Measurements from ENCODE around the gene IL18. TPM values are rescaled to one million over a fixed set of nuclear protein-coding genes. Genes with fewer than 3 reads are reported as not detected.
"Not testable (repeated sequence)": the region's sequence is repeated elsewhere in the genome, so short reads cannot be mapped to it uniquely, and the experiment has no call there.

Gene IL18
- total and polyA plus RNA-seq, 8 donors, result 4.7 to 58.2 (median 20.1) TPM

DNA sequence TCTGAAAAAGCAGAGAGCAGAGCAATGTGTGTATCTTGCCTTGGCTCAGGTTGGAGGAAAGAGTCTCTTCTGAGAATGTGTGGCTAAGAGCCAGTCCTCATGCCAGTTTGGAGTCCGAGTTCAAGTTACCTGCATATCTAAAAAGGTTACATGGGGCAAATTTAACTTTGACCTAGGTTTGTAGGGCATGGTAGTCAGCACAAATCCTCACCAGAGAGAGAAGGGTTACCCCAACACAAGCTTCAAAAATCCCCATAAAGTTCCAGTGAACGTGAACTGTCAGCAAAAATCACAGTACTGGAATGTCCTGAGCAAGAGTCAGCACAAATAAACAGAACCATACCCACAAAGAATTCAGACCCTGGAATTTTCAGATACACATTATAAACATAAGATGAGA is 63.4 kb downstream of the IL18 start:
- DNase-seq, result no peak
- intact Hi-C loops (cut with DNase I; ENCODE audit: low total_unique reads), result no loop called here

DNA sequence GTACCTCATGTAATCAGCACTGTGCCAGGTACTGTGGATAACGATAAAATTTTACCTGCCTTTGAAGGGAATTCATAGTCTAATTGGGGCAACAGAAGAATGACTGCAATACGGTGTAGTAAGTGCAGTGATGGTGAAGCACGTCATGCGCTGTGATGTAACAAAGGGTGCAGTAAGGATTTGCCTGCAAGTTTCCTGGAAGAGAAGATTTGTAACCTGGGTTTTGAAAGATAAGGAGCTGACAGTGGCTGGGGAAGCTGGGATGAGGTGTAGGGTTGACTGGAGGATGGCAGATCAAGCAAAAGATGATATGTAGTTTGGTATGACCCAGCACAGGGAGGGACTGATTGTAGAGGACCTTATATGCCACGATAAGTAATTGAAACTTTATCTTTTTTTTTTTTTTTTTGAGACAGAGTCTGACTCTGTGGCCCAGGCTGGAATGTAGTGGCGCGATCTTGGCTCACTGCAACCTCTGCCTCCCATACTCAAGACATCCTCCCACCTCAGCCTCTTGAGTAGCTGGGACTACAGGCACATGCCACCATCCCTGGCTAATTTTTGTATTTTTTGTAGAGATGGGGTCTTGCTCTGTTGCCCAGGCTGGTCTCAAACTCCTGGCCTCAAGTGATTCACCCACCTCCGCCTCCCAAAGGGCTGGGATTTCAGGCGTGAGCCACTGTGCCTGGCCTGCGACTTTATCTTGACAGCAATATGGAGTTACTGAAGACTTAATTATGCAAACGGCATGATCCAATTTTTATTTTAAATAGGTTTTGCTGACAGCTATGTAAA is 66.0 kb downstream of the IL18 start:
- intact Hi-C loops (cut with DNase I; ENCODE audit: low total_unique reads), result no loop called here
- H3K27me3 ChIP-seq, result no peaks in the 10 kb centered on the region
- no peak for DNase-seq
- H3K36me3 ChIP-seq, result peaks cover 12 to 61% (median 58%) of the 10 kb centered on the region in 4 donors
- no peak overlapping the region for H3K27ac ChIP-seq
- peaks cover 0 to 9% (median 0%) of the 10 kb centered on the region in 4 donors for H3K4me1 ChIP-seq
- H3K9me3 ChIP-seq, result no peaks in the 10 kb centered on the region
- no peak overlapping the region for H3K4me3 ChIP-seq
- WGBS, 5 donors, result 92 to 94% (median 92%) methylated on average over 11 of the region's 11 CpGs
- TF ChIP-seq EP300 (IDR thresholded peaks at IDR 0.05), result no peak
- no peak for TF ChIP-seq POLR2AphosphoS5 (IDR thresholded peaks at IDR 0.05)
- TF ChIP-seq, protein P1, sequence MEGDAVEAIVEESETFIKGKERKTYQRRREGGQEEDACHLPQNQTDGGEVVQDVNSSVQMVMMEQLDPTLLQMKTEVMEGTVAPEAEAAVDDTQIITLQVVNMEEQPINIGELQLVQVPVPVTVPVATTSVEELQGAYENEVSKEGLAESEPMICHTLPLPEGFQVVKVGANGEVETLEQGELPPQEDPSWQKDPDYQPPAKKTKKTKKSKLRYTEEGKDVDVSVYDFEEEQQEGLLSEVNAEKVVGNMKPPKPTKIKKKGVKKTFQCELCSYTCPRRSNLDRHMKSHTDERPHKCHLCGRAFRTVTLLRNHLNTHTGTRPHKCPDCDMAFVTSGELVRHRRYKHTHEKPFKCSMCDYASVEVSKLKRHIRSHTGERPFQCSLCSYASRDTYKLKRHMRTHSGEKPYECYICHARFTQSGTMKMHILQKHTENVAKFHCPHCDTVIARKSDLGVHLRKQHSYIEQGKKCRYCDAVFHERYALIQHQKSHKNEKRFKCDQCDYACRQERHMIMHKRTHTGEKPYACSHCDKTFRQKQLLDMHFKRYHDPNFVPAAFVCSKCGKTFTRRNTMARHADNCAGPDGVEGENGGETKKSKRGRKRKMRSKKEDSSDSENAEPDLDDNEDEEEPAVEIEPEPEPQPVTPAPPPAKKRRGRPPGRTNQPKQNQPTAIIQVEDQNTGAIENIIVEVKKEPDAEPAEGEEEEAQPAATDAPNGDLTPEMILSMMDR (IDR thresholded peaks at IDR 0.05), result no peak

More for the DNA sequence above, 63.4 kb downstream of the IL18 start:
- Histone ChIP-seq H3K27ac (no peak overlapping the region), H3K36me3 (peaks cover 0 to 37% (median 33%) of the 10 kb centered on the region in 4 donors), H3K27me3 (no peaks in the 10 kb centered on the region), H3K4me3 (no peak overlapping the region), H3K4me1 (peaks cover 0 to 9% (median 0%) of the 10 kb centered on the region in 4 donors), H3K9me3 (no peaks in the 10 kb centered on the region)
- TF ChIP-seq, protein P1 (IDR thresholded peaks at IDR 0.05), result no peak
- no peak for TF ChIP-seq POLR2A (IDR thresholded peaks at IDR 0.05)
- no peak for TF ChIP-seq EP300 (IDR thresholded peaks at IDR 0.05)
- no peak for TF ChIP-seq POLR2AphosphoS5 (IDR thresholded peaks at IDR 0.05)
- 18 to 48% (median 27%) methylated on average over 2 of the region's 2 CpGs for WGBS, 5 donors

DNA sequence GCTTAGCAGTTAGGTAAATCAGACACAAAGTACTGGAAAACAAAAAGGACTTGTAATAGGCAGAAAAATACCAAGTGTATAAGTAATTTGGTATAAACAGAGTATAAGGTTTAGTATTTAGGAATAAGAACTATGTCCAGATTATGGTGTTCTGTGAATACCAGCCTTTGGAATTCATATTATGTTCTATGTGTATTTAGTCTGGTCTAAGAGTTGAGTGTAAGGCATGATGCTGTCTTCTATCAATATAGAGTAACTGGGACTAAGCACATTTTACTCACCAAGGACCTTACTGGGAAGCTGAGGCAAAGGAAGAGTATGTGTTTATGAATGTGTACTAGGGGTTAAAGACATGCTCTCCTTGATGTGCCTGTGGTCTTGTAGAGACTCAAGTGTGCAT is 67.7 kb downstream of the IL18 start:
- H3K27me3 ChIP-seq, result no peaks in the 10 kb centered on the region
- H3K4me3 ChIP-seq, result no peak overlapping the region
- H3K9me3 ChIP-seq, result no peaks in the 10 kb centered on the region
- intact Hi-C loops (cut with DNase I; ENCODE audit: low total_unique reads), result no loop called here
- DNase-seq, result no peak
- H3K4me1 ChIP-seq, result peaks cover 0 to 9% (median 0%) of the 10 kb centered on the region in 4 donors
- TF ChIP-seq POLR2AphosphoS5 (IDR thresholded peaks at IDR 0.05) (no peak), EP300 (IDR thresholded peaks at IDR 0.05) (no peak), POLR2A (IDR thresholded peaks at IDR 0.05) (no peak)
- TF ChIP-seq, protein P1 (IDR thresholded peaks at IDR 0.05), result no peak
- no peak overlapping the region for H3K27ac ChIP-seq
- peaks cover 22 to 78% (median 76%) of the 10 kb centered on the region in 4 donors for H3K36me3 ChIP-seq

DNA sequence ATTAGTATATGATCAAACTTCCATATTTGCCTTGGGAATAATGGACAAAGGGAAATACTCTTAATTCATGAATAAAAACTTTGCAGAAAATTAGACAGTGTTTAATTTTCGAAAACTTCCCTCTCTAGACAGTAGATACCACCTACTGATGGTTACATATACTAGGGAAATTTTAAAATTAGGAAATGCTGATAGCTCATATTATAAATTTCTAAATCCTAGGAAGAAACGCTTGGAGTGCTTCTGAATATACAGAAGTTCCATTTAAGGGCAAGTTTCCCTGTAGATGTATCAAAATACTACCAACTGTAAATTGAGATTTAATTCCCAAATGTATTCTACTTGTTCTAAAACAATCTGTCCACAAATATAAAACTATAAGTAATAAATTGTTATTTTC is 68.6 kb downstream of the IL18 start:
- intact Hi-C loops (cut with DNase I; ENCODE audit: low total_unique reads); H3K4me1 ChIP-seq; H3K4me3 ChIP-seq; DNase-seq; H3K27me3 ChIP-seq; H3K27ac ChIP-seq; H3K9me3 ChIP-seq: not testable (repeated sequence)
- WGBS, 5 donors, result 90 to 98% (median 95%) methylated on average over 2 of the region's 2 CpGs
- peaks cover 30 to 87% (median 85%) of the 10 kb centered on the region in 4 donors for H3K36me3 ChIP-seq

Small RNAs within 50 kb of the gene (small RNA-seq; reads per million reads assigned to genes)
- 0 to 0.77 (median 0) reads per million in 4 donors for gene MRPS36P4

Other genes starting within 250 kb of the IL18 start
- gene C11orf52, start 245.2 kb downstream of the IL18 start, total RNA-seq, result 10 to 100 TPM in 2 of 5 donors, 1 to 10 TPM in 2, not detected in 1; 3.9 to 18.7 (median 12.5) TPM
- 10 to 100 TPM; 28.0 to 43.4 (median 35.0) TPM for gene C11orf52, start 245.2 kb downstream of the IL18 start, polyA plus RNA-seq
- 100 to 1,000 TPM in 1 of 5 donors, 10 to 100 TPM in 4; 19.1 to 128 (median 60.4) TPM for gene DIXDC1, start 226.8 kb downstream of the IL18 start, total RNA-seq
- 10 to 100 TPM in 2 of 3 donors, 1 to 10 TPM in 1; 6.2 to 15.6 (median 11.3) TPM for gene DIXDC1, start 226.8 kb downstream of the IL18 start, polyA plus RNA-seq
- gene DLAT, start 138.7 kb downstream of the IL18 start, total RNA-seq, result 10 to 100 TPM in 4 of 5 donors, 1 to 10 TPM in 1; 1.2 to 36.5 (median 13.9) TPM
- gene DLAT, start 138.7 kb downstream of the IL18 start, polyA plus RNA-seq, result 10 to 100 TPM; 10.2 to 17.5 (median 14.7) TPM
- 10 to 100 TPM in 1 of 5 donors, 1 to 10 TPM in 1, under 1 TPM in 1, not detected in 2; 0.55 to 12.5 (median 3.3) TPM for gene PIH1D2, start 90.1 kb downstream of the IL18 start, total RNA-seq
- gene PIH1D2, start 90.1 kb downstream of the IL18 start, polyA plus RNA-seq, result 1 to 10 TPM; 1.6 to 4.4 (median 2.9) TPM
- gene NKAPD1, start 89.8 kb downstream of the IL18 start, total RNA-seq, result 10 to 100 TPM in 4 of 5 donors, 1 to 10 TPM in 1; 8.7 to 26.1 (median 23.5) TPM
- gene NKAPD1, start 89.8 kb downstream of the IL18 start, polyA plus RNA-seq, result 10 to 100 TPM; 11.1 to 16.8 (median 14.3) TPM
- gene TIMM8B, start 77.3 kb downstream of the IL18 start, total RNA-seq, result 100 to 1,000 TPM in 1 of 5 donors, 10 to 100 TPM in 4; 13.9 to 107 (median 34.8) TPM
- 100 to 1,000 TPM in 2 of 3 donors, 10 to 100 TPM in 1; 95.9 to 126 (median 122) TPM for gene TIMM8B, start 77.3 kb downstream of the IL18 start, polyA plus RNA-seq
- gene SDHD, start 77.2 kb downstream of the IL18 start, total RNA-seq, result 100 to 1,000 TPM in 2 of 5 donors, 10 to 100 TPM in 3; 27.5 to 162 (median 62.5) TPM
- gene SDHD, start 77.2 kb downstream of the IL18 start, polyA plus RNA-seq, result 100 to 1,000 TPM; 123 to 168 (median 137) TPM
- 1 to 10 TPM in 1 of 5 donors, not detected in 4; 2.0 TPM for gene TEX12, start 3.3 kb upstream of the IL18 start, total RNA-seq
- under 1 TPM in 1 of 3 donors, not detected in 2; 0.20 TPM for gene TEX12, start 3.3 kb upstream of the IL18 start, polyA plus RNA-seq
- 10 to 100 TPM in 1 of 5 donors, 1 to 10 TPM in 1, under 1 TPM in 2, not detected in 1; 0.87 to 21.8 (median 1.3) TPM for gene BCO2, start 11.4 kb upstream of the IL18 start, total RNA-seq
- gene BCO2, start 11.4 kb upstream of the IL18 start, polyA plus RNA-seq, result 1 to 10 TPM; 1.4 to 7.8 (median 2.9) TPM
- 10 to 100 TPM; 11.3 to 87.8 (median 33.2) TPM for gene PTS, start 62.3 kb upstream of the IL18 start, total RNA-seq
- 10 to 100 TPM; 53.0 to 76.1 (median 71.0) TPM for gene PTS, start 62.3 kb upstream of the IL18 start, polyA plus RNA-seq
- gene PLET1, start 96.8 kb upstream of the IL18 start, total RNA-seq, result not detected
- gene PLET1, start 96.8 kb upstream of the IL18 start, polyA plus RNA-seq, result not detected

Data from stomach (tissue), 9 donors.